GM19238 (cell line): Measurements from ENCODE around the gene SARNP.
"Not testable (repeated sequence)": the region's sequence is repeated elsewhere in the genome, so short reads cannot be mapped to it uniquely, and the experiment has no call there.

ENCODE experiments used
- DNase-seq: peaks from one replicate; pipeline ENCODE4 v3.0.0; 2011; ENCODE audit warnings: low spot score; ENCODE audit not compliant: insufficient read length

SARNP gene

GRCh38 chr12:55839345-55840140 is 22.0 kb upstream of the SARNP start:
- no peak for DNase-seq

GRCh38 chr12:55838361-55838760 is 20.8 kb upstream of the SARNP start:
- DNase-seq, result no peak

- not testable (repeated sequence) for DNase-seq
Measured at GRCh38 chr12:55834400-55834799, 16.9 kb upstream of the SARNP start.

- no peak for DNase-seq
Measured at GRCh38 chr12:55833056-55833455, 15.5 kb upstream of the SARNP start.

- DNase-seq, result no peak
Measured at GRCh38 chr12:55831447-55831815, 13.9 kb upstream of the SARNP start.

- DNase-seq, result peak; percentile 46
Measured at GRCh38 chr12:55830601-55831446, 13.3 kb upstream of the SARNP start.

- DNase-seq, result peak; percentile 41
Measured at GRCh38 chr12:55829967-55830600, 12.6 kb upstream of the SARNP start.

GRCh38 chr12:55828357-55828756 is 10.8 kb upstream of the SARNP start:
- DNase-seq, result no peak

- DNase-seq, result no peak
Measured at GRCh38 chr12:55827806-55828205, 10.3 kb upstream of the SARNP start.

GRCh38 chr12:55824726-55825125 is 7.2 kb upstream of the SARNP start:
- no peak for DNase-seq

- DNase-seq, result no peak
Measured at GRCh38 chr12:55823419-55823818, 5.9 kb upstream of the SARNP start.

- no peak for DNase-seq
Measured at GRCh38 chr12:55822228-55822627, 4.7 kb upstream of the SARNP start.

GRCh38 chr12:55820679-55821078 is 3.2 kb upstream of the SARNP start:
- DNase-seq, result no peak

GRCh38 chr12:55818886-55819285 is 1.4 kb upstream of the SARNP start:
- no peak for DNase-seq

- peak; percentile 26 for DNase-seq
Measured at GRCh38 chr12:55818140-55818728, 710 bp upstream of the SARNP start.

- DNase-seq, result no peak
Measured at GRCh38 chr12:55816881-55817344, 611 bp downstream of the SARNP start.

GRCh38 chr12:55815473-55815872 is 2.1 kb downstream of the SARNP start:
- no peak for DNase-seq

GRCh38 chr12:55814257-55814656 is 3.3 kb downstream of the SARNP start:
- no peak for DNase-seq

- DNase-seq, result no peak
Measured at GRCh38 chr12:55812088-55812487, 5.4 kb downstream of the SARNP start.

- no peak for DNase-seq
Measured at GRCh38 chr12:55809274-55809673, 8.2 kb downstream of the SARNP start.

GRCh38 chr12:55806982-55807381 is 10.5 kb downstream of the SARNP start:
- no peak for DNase-seq

GRCh38 chr12:55797550-55797949 is 20.0 kb downstream of the SARNP start:
- DNase-seq, result no peak
